K562 treated with DMSO at 1 percent for 12 hours (cell line): ENCODE results near the gene INA. TPM values are rescaled to one million over a fixed set of nuclear protein-coding genes. Genes with fewer than 3 reads are reported as not detected.

Source experiments
- total RNA-seq: library from RNA; unstranded; fragments of 300-600 nt; gene quantifications from 2 replicates; pipeline ENCODE4 v1.2.3, GENCODE V29; 2022; ENCODE audit not compliant: insufficient read depth

INA gene
- not detected in 2 replicates for total RNA-seq

GRCh38 chr10:103276896-103277712 is at the start of gene INA:
TSS of gene INA (plus strand) at chr10:103277138. CDS start at chr10:103277212, 74 bp downstream.

DNA sequence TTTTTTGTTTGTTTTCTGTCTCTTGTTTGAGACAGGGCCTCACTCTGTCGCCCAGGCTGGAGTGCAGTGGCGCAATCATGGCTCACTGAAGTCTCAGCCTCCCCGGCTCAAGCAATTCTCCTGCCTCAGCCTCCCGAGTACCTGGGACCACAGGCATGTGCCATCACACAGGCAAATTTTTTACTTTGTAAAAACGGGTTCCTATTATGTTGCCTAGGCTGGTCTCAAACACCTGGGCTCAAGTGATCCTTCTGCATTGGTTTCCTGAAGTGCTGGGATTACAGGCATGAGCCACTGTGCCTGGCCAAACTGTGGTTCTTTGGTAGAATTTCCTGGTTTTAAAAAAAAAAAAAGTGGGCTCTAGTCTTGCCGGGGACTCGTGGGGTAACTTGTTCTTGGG is 31.4 kb upstream of the INA start, which contains the start of gene RPEL1:
TSS of gene RPEL1 (plus strand) at position 301 of the 400 bp plus-strand sequence. CDS start 110 bp downstream, outside the sequence.

Other genes starting within 250 kb of the INA start
- gene NT5C2, start 83.9 kb upstream of the INA start, total RNA-seq = 21.6 and 55.2 TPM in 2 replicates
- not detected in 2 replicates for gene RPEL1, start 31.3 kb upstream of the INA start, total RNA-seq
- 9.6 and 18.2 TPM in 2 replicates for gene PCGF6, start 74.0 kb downstream of the INA start, total RNA-seq
- 4.6 and 10.2 TPM in 2 replicates for gene TAF5, start 90.8 kb downstream of the INA start, total RNA-seq
- 484 and 546 TPM in 2 replicates for gene ATP5MK, start 119.3 kb downstream of the INA start, total RNA-seq
- 8.8 and 22.4 TPM in 2 replicates for gene PDCD11, start 119.5 kb downstream of the INA start, total RNA-seq
- 0.83 and 1.7 TPM in 2 replicates for gene CALHM2, start 175.2 kb downstream of the INA start, total RNA-seq
- not detected in 2 replicates for gene CALHM1, start 181.8 kb downstream of the INA start, total RNA-seq
- not detected in 2 replicates for gene CALHM3, start 202.1 kb downstream of the INA start, total RNA-seq
- 0.64 TPM in 1 of 2 replicates, not detected in the other for gene NEURL1, start 216.6 kb downstream of the INA start, total RNA-seq